Stimulated activated CD8-positive, alpha-beta memory T cell treated with anti-CD3 and anti-CD28 coated beads, Interleukin-12 subunit alpha, Interleukin-12 subunit beta, amount 100 ng/mL, for 4 hours (primary cell): ENCODE measurements around the gene TPCN1.

Experiments used
- DNase-seq: peaks from one replicate; pipeline ENCODE4 v3.0.0-alpha.2; 2020; ENCODE audit warnings: low read depth

The TPCN1 gene

GRCh38 chr12:113221181-113221996, at the start of gene TPCN1:
Gene TPCN1, plus strand, starts transcription at chr12:113221464. Its CDS starts 5,389 bp downstream, at chr12:113226853.
- peak; percentile 96 for DNase-seq

GRCh38 chr12:113171543-113171942, 49.7 kb upstream of the TPCN1 start:
- no peak for DNase-seq

DNA sequence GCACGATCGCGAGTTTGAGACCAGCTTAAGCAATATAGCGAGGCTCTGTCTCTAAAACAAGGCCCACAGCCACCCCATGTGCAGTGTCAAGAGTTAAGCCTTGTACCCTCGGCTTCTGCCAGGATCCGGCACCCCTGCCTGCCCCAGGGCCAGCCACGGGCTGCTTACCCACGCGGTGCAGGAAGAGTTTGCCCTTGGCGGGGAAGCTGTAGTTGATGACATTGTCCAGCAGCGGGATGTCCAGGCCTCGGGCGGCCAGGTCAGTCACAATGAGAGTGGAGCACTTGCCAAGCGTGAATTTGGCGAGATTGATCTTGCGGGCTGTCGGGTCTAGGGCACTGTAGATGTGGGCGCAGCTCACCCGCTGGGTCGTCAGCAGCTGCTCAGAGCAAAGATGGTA, 49.1 kb upstream of the TPCN1 start:
- no peak for DNase-seq

GRCh38 chr12:113173081-113173698, 48.1 kb upstream of the TPCN1 start:
- no peak for DNase-seq

DNA sequence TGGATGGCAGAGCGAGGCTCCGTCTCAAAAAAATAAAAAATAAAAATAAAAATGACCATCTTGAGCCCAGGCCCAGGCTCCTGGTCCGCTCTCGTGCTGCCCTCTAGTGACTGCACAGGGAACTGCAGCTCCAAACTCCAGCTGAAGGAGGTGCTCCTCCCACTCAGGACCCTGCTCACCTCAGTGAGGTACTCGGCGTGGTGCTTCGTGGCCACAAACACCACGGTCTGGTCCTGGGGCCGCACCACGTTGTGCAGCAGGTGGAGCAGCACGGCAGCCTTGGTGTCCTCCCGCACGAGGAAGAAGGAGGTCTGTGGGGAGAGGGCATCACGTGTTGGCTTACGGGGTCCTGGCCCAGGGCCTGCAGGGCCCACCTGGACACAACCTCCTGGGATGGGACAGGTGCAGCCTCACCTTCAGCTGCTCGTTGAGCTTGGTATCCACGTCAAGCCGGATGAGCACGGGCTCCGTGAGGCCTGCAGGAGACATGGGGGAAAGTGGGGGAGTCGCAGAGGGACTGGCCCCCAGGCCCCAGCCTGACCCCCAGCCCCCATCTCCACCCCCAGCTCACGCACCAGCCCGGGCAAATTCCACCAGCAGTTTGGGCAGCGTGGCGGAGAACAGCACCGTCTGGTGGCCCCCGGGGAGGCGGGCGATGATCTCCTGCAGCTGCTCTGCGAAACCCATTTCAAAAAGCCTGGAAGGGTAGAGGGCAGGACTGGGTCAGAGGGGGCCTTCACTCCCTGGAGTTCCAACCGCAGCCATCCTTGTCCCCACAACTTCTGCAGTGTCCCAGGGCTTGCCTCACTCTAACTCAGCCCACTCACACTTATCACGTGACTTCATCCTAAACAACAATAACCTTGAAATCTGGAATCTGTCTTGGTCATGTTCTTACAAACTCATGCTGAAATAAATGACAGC, 46.5 kb upstream of the TPCN1 start:
- peak; percentile 45 for DNase-seq

DNA sequence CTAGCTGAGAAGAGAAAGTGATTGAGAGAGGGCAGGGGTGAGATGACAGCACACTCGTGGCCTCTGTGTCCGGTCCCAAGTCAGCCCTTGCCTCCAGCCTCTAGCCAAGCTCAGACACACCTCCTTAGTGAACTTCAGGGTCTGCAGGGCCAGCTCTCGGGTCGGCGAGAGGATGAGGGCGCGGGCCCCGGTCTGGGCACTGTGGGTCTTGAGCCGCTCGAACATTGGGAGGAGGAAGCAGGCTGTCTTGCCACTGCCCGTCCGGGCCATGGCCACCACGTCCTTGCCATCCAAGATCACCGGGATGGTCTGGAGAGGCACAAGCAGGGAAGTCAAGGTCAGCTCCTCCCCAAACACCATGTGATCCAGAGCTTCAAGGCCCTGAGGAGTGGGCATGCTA, 42.2 kb upstream of the TPCN1 start:
- DNase-seq: no peak

- DNase-seq: no peak
These were observed 40.9 kb upstream of the TPCN1 start for GRCh38 chr12:113180333-113180732.

- DNase-seq: no peak
These were observed 39.3 kb upstream of the TPCN1 start for GRCh38 chr12:113181975-113182374.

DNA sequence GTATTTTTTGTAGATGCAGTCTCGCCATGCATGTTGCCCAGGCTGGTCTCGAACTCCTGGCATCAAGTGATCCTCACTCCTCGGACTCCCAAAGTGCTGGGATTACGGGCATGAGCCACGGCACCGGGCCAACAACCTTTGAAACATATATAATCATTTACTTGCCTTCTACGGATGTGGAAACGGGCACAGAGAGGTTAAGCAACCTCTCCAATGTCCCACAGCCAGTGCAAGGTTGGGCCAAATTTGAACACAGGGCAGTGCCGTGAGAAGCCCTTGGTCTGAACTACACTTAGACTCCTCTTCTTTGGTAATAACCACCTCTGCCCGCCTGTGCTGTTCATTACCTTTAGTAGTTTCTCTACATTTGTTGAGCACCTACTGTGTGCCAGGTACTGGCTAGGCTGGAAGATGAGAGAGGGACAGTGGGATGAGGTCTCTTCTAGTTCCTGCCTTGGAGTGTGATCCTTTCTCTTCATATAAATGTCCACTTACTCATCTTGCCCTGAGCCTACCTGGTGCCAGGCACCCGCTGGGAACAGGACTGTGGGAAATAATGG, 38.2 kb upstream of the TPCN1 start:
- no peak for DNase-seq

DNA sequence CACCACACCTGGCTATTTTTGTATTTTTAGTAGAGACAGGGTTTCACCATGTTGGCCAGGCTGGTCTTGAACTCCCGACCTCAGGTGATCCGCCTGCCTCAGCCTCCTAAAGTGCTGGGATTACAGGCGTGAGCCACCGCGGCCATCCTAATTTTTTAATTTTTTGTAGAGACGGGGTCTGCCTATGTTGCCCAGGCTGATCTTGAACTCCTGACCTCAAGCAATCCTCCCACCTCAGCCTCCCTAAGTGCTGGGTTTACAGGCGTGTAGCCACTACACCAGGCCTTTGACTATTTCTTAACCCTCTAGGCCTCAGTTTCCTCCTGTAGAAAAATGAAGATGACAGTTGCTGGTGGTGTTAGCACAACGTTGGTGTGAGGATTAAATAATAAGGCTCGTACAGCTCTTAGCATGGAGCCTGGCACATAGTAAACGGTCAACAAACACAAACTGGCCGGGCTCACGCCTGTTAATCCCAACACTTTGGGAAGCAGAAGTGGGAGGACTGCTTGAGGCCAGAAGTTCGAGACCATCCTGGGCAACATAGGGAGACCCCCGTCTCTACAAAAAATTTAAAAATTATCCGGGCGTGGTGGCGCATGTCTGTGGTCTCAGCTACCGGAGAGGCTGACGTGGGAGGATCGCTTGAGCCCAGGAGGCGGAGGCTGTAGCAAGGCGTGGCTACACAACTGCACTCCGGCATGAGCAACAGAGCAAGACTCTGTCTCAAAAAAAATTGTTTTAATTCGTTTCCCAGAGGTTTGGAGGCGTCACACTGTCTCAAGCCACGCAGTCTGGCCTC, 37.0 kb upstream of the TPCN1 start:
- no peak for DNase-seq

- peak; percentile 74 for DNase-seq
These were observed 36.4 kb upstream of the TPCN1 start for GRCh38 chr12:113184900-113185179.

GRCh38 chr12:113185180-113186032, 35.9 kb upstream of the TPCN1 start, which contains the start of the genes DDX54 and RITA1:
Gene DDX54, minus strand, starts transcription at chr12:113185478. Its CDS starts 27 bp downstream, at chr12:113185451.
Gene RITA1, plus strand, starts transcription at chr12:113185721. Its CDS starts 1,026 bp downstream, at chr12:113186747.
- peak; percentile 72 for DNase-seq

DNA sequence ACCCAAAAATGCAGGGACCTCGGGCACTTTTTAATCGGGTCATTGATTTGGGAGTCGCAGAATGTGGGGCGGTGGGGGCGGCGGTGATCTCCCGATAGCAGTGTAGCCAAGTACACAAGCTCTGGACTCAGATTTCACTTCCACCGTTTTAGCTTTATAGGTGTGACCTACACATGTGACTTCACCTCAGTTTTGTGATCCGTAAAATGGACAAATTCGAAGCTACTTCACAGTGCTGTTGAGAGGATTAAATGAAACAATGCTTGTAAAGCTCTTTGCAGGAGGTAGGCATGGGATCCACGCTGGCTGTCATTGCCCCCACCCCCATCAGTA, 35.3 kb upstream of the TPCN1 start:
- DNase-seq: no peak

DNA sequence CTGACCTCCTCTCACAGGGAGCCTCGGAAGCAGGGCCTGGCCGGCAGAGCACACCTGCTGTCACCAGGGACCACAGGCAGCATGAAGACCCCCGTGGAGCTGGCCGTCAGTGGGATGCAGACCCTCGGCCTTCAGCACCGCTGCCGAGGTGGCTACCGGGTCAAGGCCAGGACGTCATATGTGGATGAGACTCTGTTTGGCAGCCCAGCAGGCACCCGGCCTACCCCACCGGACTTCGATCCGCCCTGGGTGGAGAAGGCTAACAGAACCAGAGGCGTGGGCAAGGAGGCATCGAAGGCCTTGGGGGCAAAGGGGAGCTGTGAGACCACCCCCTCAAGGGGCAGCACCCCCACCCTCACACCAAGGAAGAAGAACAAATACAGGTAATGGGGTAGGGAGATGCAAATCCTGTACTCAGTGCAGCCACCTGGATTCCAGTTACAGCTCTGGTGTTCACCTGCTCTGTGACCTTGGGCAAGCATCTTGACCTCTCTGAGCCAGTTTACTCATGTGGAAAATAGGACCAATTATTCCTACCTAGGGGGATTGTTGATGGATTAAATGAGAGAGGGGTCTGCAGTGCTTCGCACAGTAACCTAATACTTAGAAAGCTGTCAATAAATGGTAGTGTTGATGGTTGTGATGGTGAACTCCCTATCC, 34.5 kb upstream of the TPCN1 start:
- DNase-seq: no peak

DNA sequence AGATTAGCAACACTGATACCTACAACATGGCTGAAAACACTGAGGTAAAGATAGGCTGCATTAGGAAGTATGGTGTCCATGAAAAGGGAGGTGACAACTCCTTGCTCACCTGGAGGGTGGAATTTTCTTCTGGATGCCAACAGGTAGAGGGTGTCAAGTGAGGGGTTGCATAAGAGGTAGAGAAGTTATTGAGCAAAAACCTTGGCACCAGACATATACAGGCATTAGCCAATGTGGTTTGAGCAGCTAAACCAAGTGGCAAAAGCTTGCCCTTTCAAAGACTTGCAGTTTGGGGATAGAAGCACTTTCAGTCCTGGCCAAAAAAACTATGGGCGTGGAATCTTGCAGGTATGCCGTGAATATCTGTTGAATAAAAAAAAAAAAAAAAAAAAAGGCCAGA, 31.9 kb upstream of the TPCN1 start:
- DNase-seq: no peak

DNA sequence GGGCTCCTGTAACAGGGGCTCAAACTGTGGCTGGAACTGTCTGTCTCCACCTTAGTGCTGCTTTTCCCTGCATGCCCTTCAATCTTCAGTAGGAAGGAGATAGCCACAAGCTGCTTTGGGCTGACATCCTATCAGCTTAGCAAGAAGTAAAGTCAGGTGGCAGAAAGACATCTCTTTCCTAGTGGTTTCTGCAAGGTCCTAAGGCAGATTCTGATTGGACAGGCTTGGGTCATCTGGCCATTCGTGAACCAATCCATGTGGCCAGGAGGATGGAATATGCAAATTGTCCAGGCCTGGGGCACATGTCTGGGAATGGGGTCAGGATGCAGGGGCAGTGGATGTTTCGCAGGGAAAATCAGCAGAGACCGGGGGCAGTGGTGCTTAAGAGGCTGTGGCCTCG, 30.5 kb upstream of the TPCN1 start:
- no peak for DNase-seq

- no peak for DNase-seq
These were observed 30.0 kb upstream of the TPCN1 start for GRCh38 chr12:113191227-113191626.

- no peak for DNase-seq
These were observed 26.3 kb upstream of the TPCN1 start for GRCh38 chr12:113194971-113195391.

DNA sequence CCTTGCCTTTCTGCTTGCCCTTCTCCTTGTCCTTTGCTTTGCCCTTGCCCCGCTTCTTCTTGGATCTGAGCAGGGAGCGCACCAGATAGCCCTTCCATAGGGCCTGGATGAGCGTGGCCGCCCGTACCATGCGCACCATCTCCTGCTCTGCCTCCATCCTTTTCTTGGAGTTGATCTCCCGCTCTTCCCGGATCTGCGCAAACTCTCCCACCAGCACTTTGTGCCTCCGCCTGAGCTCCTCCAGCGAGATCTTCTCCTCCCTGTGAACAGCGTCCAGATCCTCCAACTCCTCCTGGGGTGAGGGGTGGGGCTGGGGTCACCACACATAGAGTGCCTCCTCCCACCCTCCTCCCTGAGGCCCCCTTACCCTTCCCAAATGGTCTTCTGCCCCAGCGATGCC, 25.7 kb upstream of the TPCN1 start:
- DNase-seq: no peak

DNA sequence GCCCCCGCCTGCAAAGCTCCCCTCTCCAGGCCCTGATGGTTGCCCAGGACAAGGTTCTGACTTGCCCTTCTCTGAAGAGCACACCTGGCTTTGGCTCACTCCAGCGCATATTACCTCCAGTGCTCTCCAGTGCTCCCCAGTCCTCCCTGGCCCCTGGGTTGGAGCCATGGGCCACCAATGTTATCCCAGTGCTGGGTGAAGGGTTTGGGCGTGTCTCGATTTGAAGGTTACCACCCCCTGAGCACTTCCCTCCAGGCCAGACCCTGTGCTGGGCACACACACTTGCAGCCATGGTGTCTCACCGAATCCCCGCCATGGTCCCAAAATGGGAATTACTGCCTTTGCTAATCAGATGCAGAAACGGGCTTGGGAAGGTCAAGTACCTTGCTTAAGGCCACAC, 24.7 kb upstream of the TPCN1 start:
- DNase-seq: no peak
